ENCODE results near the gene PTPRG. TPM values are rescaled to one million over a fixed set of nuclear protein-coding genes. Genes with fewer than 3 reads are reported as not detected.

Gene PTPRG
- total and polyA plus RNA-seq, 10 of the 15 experiments (the other 5 are each of a cell fraction or from before 2014, with no cell fraction given): 0.29 to 20.7 (median 1.4) TPM

- FAIRE-seq (no peak), DNase-seq (ENCODE audit: low read depth, low spot score) (no peak), ATAC-seq (no peak)
- ChIA-PET RAD21 (ENCODE audit: unreplicated experiment) (interaction anchor here (0.8 to 3.0 kb wide), 2 partner anchors 11 to 62 kb away, joined by 3 to 14 read pairs; no protein-coding TSS in a partner anchor), CTCF (interaction anchor here (0.6 to 3.8 kb wide), 7 partner anchors 10 to 48 kb away, joined by 3 to 29 read pairs (median 5); no protein-coding TSS in a partner anchor), POLR2A (no interaction called here), SMC1A (ENCODE audit: uncharacterized antibody, unreplicated experiment) (interaction anchor here (0.6 to 4.7 kb wide), 7 partner anchors 11 to 311 kb away, joined by 3 to 27 read pairs (median 6); no protein-coding TSS in a partner anchor)
- H3K27ac ChIP-seq (ENCODE audit: control insufficient read depth, insufficient read depth): no peak overlapping the region
- intact Hi-C loops (cut with micrococcal nuclease; ENCODE audit: unreplicated experiment): no loop called here
- in situ Hi-C loops (cut with MboI): no loop called here
- no peak overlapping the region for H3K4me3 ChIP-seq
- no peaks in the 10 kb centered on the region for H4K20me1 ChIP-seq (ENCODE audit: control insufficient read depth, insufficient read depth)
- 0% methylated on average over 1 of the region's 1 CpG for WGBS (ENCODE audit: insufficient coverage, insufficient replicate concordance, low lambda C conversion rate, missing lambda C conversion rate)
- H2AFZ ChIP-seq (ENCODE audit: control insufficient read depth, low read depth, low read length): no peak overlapping the region
- H3K79me2 ChIP-seq (ENCODE audit: control insufficient read depth, insufficient read depth, low read length): no peaks in the 10 kb centered on the region
- H3K9me3 ChIP-seq (replicated peaks; ENCODE audit: control insufficient read depth, insufficient read depth, low read length): no peaks in the 10 kb centered on the region
- H3K27me3 ChIP-seq (replicated peaks in 1 of 2; ENCODE audit: control insufficient read depth in 2 of 2, insufficient read depth in 2 of 2, low read length in 1 of 2): no peaks in the 10 kb centered on the region; a peak in 1 of 4 replicates
- no peak overlapping the region for H3K9ac ChIP-seq (ENCODE audit: control insufficient read depth, insufficient read depth, low read length)
- H3K4me1 ChIP-seq (ENCODE audit: control insufficient read depth, insufficient read depth, low read length): no peaks in the 10 kb centered on the region
- H3K4me2 ChIP-seq (ENCODE audit: control insufficient read depth, insufficient read depth): no peak overlapping the region
- BruUV-seq (replicated peaks): no TSS peak
- H3K36me3 ChIP-seq (ENCODE audit: control insufficient read depth in 2 of 2, insufficient read depth in 2 of 2, low read length in 1 of 2): no peaks in the 10 kb centered on the region
- TF ChIP-seq ZNF687 (IDR thresholded peaks at IDR 0.05): no peak
- no peak for TF ChIP-seq BCL3 (IDR thresholded peaks at IDR 0.05; ENCODE audit: borderline replicate concordance, insufficient read depth, low read depth, low read length, poor library complexity, severe bottlenecking)
- TF ChIP-seq SMAD1 (IDR thresholded peaks at IDR 0.05; ENCODE audit: low read depth, partially characterized antibody): no peak
- no peak for TF ChIP-seq PAX8 (IDR thresholded peaks at IDR 0.05)
- TF ChIP-seq ZBTB40 (IDR thresholded peaks at IDR 0.05; ENCODE audit: borderline replicate concordance): no peak
- no peak for TF ChIP-seq ZZZ3 (IDR thresholded peaks at IDR 0.05; ENCODE audit: control insufficient read depth, insufficient read length, low read depth)
- no peak for TF ChIP-seq CBX3 (IDR thresholded peaks at IDR 0.05; ENCODE audit: borderline replicate concordance, low read depth)
- no peak for TF ChIP-seq CBFB (IDR thresholded peaks at IDR 0.05; ENCODE audit: low read depth)
- TF ChIP-seq ATF3 (IDR thresholded peaks at IDR 0.05; ENCODE audit: borderline replicate concordance, extremely low read depth, low read depth, low read length): no peak
Observed at GRCh38 chr3:62248734-62249483, 687.5 kb downstream of the PTPRG start.
